H1 (cell line): ENCODE measurements around the gene PLSCR1.

Experiments used
- ATF2 ChIP-seq: IDR thresholded peaks from 2 replicates; pipeline ENCODE4 v1.6.1; 2012; ENCODE audit warnings: low read length, inconsistent platforms
- CTCF ChIP-seq, 3 experiments: IDR thresholded peaks; 1 replicate in 2 of 3; 2 replicates in 1 of 3; pipeline versions ENCODE4 v1.5.1 to v1.6.1; 2011; ENCODE audit warnings: low read length in 3 of 3, mild to moderate bottlenecking in 3 of 3, inconsistent platforms in 2 of 3, low read depth in 1 of 3, moderate library complexity in 1 of 3; ENCODE audit not compliant: insufficient read depth in 1 of 3; ENCODE audit errors: control extremely low read depth in 1 of 3
- EZH2 ChIP-seq: fragments of 200-600 bp; sonication (generic); IDR thresholded peaks from 2 replicates; pipeline ENCODE4 v1.7.1; 2012; ENCODE audit warnings: low read depth, mild to moderate bottlenecking, moderate library complexity, low read length, inconsistent platforms; ENCODE audit not compliant: severe bottlenecking
- HDAC6 ChIP-seq: IDR thresholded peaks from one replicate; pipeline ENCODE4 v1.7.1; 2012; ENCODE audit warnings: low read depth, mild to moderate bottlenecking, inconsistent platforms, low read length, moderate library complexity
- NRF1 ChIP-seq: IDR thresholded peaks from 2 replicates; pipeline ENCODE4 v1.6.1; 2011; ENCODE audit warnings: mild to moderate bottlenecking, low read depth, low read length, improper control_type of control experiment
- POLR2A ChIP-seq, 2 experiments: IDR thresholded peaks; 1 replicate in 1 of 2; 2 replicates in 1 of 2; pipeline ENCODE4 v1.6.1; 2011; ENCODE audit warnings: low read depth in 2 of 2, low read length in 2 of 2, mild to moderate bottlenecking in 2 of 2; ENCODE audit errors: control extremely low read depth in 1 of 2
- POLR2AphosphoS5 ChIP-seq: IDR thresholded peaks from 2 replicates; pipeline ENCODE4 v1.6.1; 2011; ENCODE audit warnings: low read depth, low read length
- RFX5 ChIP-seq: IDR thresholded peaks from 2 replicates; pipeline ENCODE4 v1.6.1; 2011; ENCODE audit warnings: low read depth, low read length, improper control_type of control experiment, borderline replicate concordance
- TCF12 ChIP-seq: IDR thresholded peaks from 2 replicates; pipeline ENCODE4 v1.6.1; 2011; ENCODE audit warnings: low read depth, mild to moderate bottlenecking, low read length

- TF ChIP-seq POLR2A (IDR thresholded peaks at IDR 0.05; ENCODE audit: control extremely low read depth in 1 of 2, low read depth in 2 of 2, low read length in 2 of 2) = no peak
- TF ChIP-seq EZH2 = no peak
- no peak for TF ChIP-seq CTCF (IDR thresholded peaks at IDR 0.05; ENCODE audit: control extremely low read depth in 1 of 3, insufficient read depth in 1 of 3, low read depth in 1 of 3, low read length in 3 of 3)
- TF ChIP-seq POLR2AphosphoS5 = no peak
- TF ChIP-seq TCF12 = no peak
- no peak for TF ChIP-seq HDAC6
- TF ChIP-seq RFX5 = no peak
- TF ChIP-seq NRF1 = no peak
- TF ChIP-seq ATF2 = no peak
These were observed 38.9 kb downstream of the PLSCR1 start for GRCh38 chr3:146505516-146505915.
